ENCODE results near the gene NAA30. TPM values are rescaled to one million over a fixed set of nuclear protein-coding genes. Genes with fewer than 3 reads are reported as not detected.

The NAA30 gene
- total RNA-seq, 1 experiment from 2014 or later, result 14.0 TPM

- no peaks in the 10 kb centered on the region for H3K79me2 ChIP-seq (ENCODE audit: insufficient read depth, low read length)
- H2AFZ ChIP-seq (ENCODE audit: low read depth, low read length, poor library complexity, severe bottlenecking), result no peak overlapping the region
- no peak overlapping the region for H3K4me3 ChIP-seq (replicated peaks in 1 of 2; ENCODE audit: low read depth in 1 of 2, low read length in 2 of 2)
- BruUV-seq (replicated peaks), result no TSS peak
- H3K9me2 ChIP-seq (ENCODE audit: insufficient read depth), result no peaks in the 10 kb centered on the region
- TF ChIP-seq EGR1 (IDR thresholded peaks at IDR 0.05; ENCODE audit: low read depth) (no peak), CBX3 (IDR thresholded peaks at IDR 0.05; ENCODE audit: low read depth) (no peak), POLR2AphosphoS5 (IDR thresholded peaks at IDR 0.05; ENCODE audit: low read depth, low read length) (no peak), YY1 (IDR thresholded peaks at IDR 0.05; ENCODE audit: extremely low read depth, insufficient replicate concordance, low read depth, low read length) (no peak), EZH2 (IDR thresholded peaks at IDR 0.05) (no peak), SP1 (IDR thresholded peaks at IDR 0.05; ENCODE audit: low read depth) (no peak), EZH2phosphoT487 (IDR thresholded peaks at IDR 0.05; ENCODE audit: borderline replicate concordance) (no peak), CTCF (IDR thresholded peaks at IDR 0.05 in 2 of 3, conservative IDR thresholded peaks at IDR 0.05 in 1 of 3; ENCODE audit: borderline replicate concordance in 1 of 3, insufficient read depth in 1 of 3, low read depth in 2 of 3, low read length in 2 of 3) (no peak), CEBPB (IDR thresholded peaks at IDR 0.05; ENCODE audit: low read depth) (no peak)
- no peak overlapping the region for H3K4me2 ChIP-seq (ENCODE audit: low read length)
- ATAC-seq (no peak), DNase-seq (ENCODE audit: low read depth, low spot score) (no peak)
- no peaks in the 10 kb centered on the region for H3K27me3 ChIP-seq (ENCODE audit: insufficient read depth, low read length)
- no peaks in the 10 kb centered on the region for H3K36me3 ChIP-seq (ENCODE audit: control insufficient read depth in 1 of 2, insufficient read depth in 2 of 2, low read length in 2 of 2)
- POLR2A ChIA-PET, result no interaction called here
- no peaks in the 10 kb centered on the region for H3K9me3 ChIP-seq (ENCODE audit: control insufficient read depth in 1 of 2, insufficient read depth in 1 of 2, low read depth in 1 of 2, low read length in 2 of 2)
- H3K4me1 ChIP-seq (ENCODE audit: control insufficient read depth in 1 of 2, insufficient read depth in 2 of 2, low read length in 2 of 2), result no peaks in the 10 kb centered on the region
- H3K27ac ChIP-seq (ENCODE audit: low read depth, low read length), result no peak overlapping the region
- CTCF ChIA-PET, result no interaction called here
- intact Hi-C loops (cut with micrococcal nuclease), result no loop called here
- RAD21 ChIA-PET (ENCODE audit: low non-redundant PET in 1 of 2, low total read pairs in 2 of 2, uncharacterized antibody in 2 of 2, unreplicated experiment in 2 of 2), result no interaction called here
- H3K9ac ChIP-seq (ENCODE audit: low read length), result no peak overlapping the region
- H4K20me1 ChIP-seq (ENCODE audit: insufficient read depth), result no peaks in the 10 kb centered on the region
Measured at GRCh38 chr14:57417228-57417627, 26.8 kb downstream of the NAA30 start.

- intact Hi-C loops (cut with micrococcal nuclease), result no loop called here
- no TSS peak for BruUV-seq (replicated peaks)
- Histone ChIP-seq H2AFZ (ENCODE audit: low read depth, low read length, poor library complexity, severe bottlenecking) (no peak overlapping the region), H3K27me3 (ENCODE audit: insufficient read depth, low read length) (no peaks in the 10 kb centered on the region), H3K9me3 (ENCODE audit: control insufficient read depth in 1 of 2, insufficient read depth in 1 of 2, low read depth in 1 of 2, low read length in 2 of 2) (no peaks in the 10 kb centered on the region), H3K4me1 (ENCODE audit: control insufficient read depth in 1 of 2, insufficient read depth in 2 of 2, low read length in 2 of 2) (no peaks in the 10 kb centered on the region), H3K27ac (ENCODE audit: low read depth, low read length) (no peak overlapping the region), H3K4me3 (replicated peaks in 1 of 2; ENCODE audit: low read depth in 1 of 2, low read length in 2 of 2) (no peak overlapping the region), H3K9me2 (ENCODE audit: insufficient read depth) (no peaks in the 10 kb centered on the region), H3K36me3 (ENCODE audit: control insufficient read depth in 1 of 2, insufficient read depth in 2 of 2, low read length in 2 of 2) (no peaks in the 10 kb centered on the region), H3K4me2 (ENCODE audit: low read length) (no peak overlapping the region), H4K20me1 (ENCODE audit: insufficient read depth) (no peaks in the 10 kb centered on the region), H3K9ac (ENCODE audit: low read length) (no peak overlapping the region), H3K79me2 (ENCODE audit: insufficient read depth, low read length) (no peaks in the 10 kb centered on the region)
- POLR2A ChIA-PET, result no interaction called here
- RAD21 ChIA-PET (ENCODE audit: low non-redundant PET in 1 of 2, low total read pairs in 2 of 2, uncharacterized antibody in 2 of 2, unreplicated experiment in 2 of 2), result no interaction called here
- ATAC-seq (no peak), DNase-seq (ENCODE audit: low read depth, low spot score) (no peak)
- CTCF ChIA-PET, result no interaction called here
- TF ChIP-seq ELF1 (IDR thresholded peaks at IDR 0.05; ENCODE audit: borderline replicate concordance, low read depth), result no peak
- no peak for TF ChIP-seq MAX (IDR thresholded peaks at IDR 0.05)
- no peak for TF ChIP-seq POLR2A (IDR thresholded peaks at IDR 0.05; ENCODE audit: borderline replicate concordance, extremely low read depth, insufficient read depth, insufficient read length)
- no peak for TF ChIP-seq EZH2phosphoT487 (IDR thresholded peaks at IDR 0.05; ENCODE audit: borderline replicate concordance)
- TF ChIP-seq SRF (IDR thresholded peaks at IDR 0.05; ENCODE audit: low read depth), result no peak
- no peak for TF ChIP-seq RAD21 (IDR thresholded peaks at IDR 0.05; ENCODE audit: low read depth)
- no peak for TF ChIP-seq JUND (IDR thresholded peaks at IDR 0.05)
- no peak for TF ChIP-seq POLR2AphosphoS5 (IDR thresholded peaks at IDR 0.05; ENCODE audit: low read depth, low read length)
Measured at GRCh38 chr14:57418999-57419398, 28.6 kb downstream of the NAA30 start.
